ENCODE results near the gene PCBP3.
"Not testable (repeated sequence)": the region's sequence is repeated elsewhere in the genome, so short reads cannot be mapped to it uniquely, and the experiment has no call there.

The PCBP3 gene

DNA sequence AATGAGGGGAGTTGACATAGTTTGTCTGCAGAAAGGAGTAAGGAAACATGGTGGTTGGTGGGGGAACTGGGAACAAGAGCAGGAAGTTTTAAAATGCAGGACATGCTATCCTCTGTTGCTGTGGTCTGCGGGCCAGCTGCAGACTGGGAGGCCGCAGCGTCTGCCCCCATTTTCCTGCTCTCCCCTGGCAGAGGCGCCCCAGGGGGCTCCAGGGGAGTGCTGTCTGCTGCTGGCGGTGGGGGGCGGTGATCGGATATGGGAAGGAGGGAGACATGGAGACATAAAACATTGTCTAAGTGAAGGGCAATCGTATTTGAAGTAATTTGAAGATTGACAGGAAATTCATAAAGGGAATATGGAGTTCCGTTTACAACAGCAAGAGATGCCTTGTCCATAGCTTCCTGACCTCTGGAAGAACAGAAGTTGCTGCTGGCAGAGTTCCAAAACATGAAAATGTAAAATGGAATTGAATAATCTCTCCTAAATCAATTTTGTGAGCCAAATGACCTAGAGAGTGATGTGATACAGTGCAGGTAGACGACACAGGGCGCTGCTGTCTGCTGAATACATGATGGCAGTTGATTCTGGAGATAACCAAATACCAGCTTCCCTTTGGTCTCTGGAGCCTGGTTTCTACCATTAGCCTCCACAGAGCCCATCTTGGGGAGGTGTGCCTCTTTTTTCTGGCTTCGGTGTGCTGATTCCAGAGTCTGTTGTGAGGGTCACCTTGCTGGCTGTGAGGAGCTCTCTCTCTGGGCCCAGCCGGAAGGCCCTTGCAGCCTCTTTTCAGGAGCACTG is 61.0 kb downstream of the PCBP3 start:
- H3K4me3 ChIP-seq (ENCODE audit: low read length) = no peak overlapping the region
- no peak for TF ChIP-seq ZNF274 (IDR thresholded peaks at IDR 0.05; ENCODE audit: low read depth, low read length)

DNA sequence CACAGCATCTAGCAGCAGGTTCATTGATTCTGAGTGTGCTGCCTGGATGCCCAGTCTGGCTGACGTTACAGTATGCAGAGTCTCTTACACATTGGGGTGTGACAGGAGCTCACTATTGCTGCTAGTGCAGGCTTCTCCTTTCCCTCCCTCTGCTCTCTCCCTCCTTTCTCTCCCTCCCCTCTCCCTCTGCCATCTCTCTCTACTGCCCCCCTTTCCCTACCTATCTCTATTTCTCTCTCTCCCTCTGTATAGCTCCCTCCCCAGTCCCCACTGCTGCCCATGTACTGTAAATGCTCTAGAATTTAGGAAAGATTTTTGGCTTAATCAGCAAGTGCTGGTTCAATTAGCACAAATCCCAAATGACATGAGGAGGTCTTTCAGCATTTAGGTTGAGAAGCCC is 62.8 kb downstream of the PCBP3 start:
- TF ChIP-seq ZNF274 (IDR thresholded peaks at IDR 0.05; ENCODE audit: low read depth, low read length) = no peak
- H3K4me3 ChIP-seq (ENCODE audit: low read length) = no peak overlapping the region

DNA sequence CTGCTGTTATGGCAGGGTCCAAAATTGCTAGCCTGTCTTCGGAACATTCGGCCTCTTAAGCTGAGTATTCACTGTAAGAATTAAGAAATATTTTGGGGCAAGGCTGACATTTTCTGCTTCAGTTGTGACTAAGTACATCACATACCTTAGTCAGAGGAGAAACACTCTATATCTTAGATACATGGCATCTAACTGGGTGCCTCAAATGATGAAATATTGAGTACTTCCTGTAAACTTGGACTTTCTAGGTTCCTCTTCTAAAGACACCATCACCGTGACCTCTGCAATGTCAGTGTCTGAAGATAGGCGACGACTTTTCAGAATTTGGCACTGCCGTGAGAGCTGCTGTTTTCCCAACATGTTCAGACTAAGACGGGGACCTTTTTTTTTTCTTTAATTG is 65.6 kb downstream of the PCBP3 start:
- no peak overlapping the region for H3K4me3 ChIP-seq (ENCODE audit: low read length)
- no peak for TF ChIP-seq ZNF274 (IDR thresholded peaks at IDR 0.05; ENCODE audit: low read depth, low read length)

DNA sequence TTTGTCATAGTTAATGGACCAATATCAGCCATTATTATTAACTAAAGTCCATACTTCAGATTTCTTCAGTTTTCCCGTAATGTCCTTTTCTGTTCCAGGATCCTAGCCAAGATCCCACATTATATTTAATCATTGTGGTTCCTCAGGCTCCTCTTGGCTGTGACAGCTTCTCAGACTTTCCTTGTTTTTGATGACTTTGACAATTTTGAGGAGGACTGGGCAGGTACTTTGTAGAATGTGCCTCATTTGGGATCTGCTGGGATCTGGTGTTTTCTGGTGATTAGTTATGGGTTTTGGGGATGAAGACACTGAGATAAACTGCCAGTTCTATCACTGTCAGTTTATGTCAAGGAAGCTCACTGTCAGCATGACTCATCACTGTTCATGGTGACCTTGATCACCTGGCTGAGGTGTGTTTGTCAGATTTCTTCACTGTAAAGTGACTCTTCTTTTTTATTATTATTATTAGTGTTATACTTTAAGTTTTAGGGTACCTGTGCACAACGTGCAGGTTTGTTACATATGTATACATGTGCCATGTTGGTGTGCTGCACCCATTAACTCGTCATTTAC is 66.3 kb downstream of the PCBP3 start:
- no peak for TF ChIP-seq ZNF274 (IDR thresholded peaks at IDR 0.05; ENCODE audit: low read depth, low read length)
- H3K4me3 ChIP-seq (ENCODE audit: low read length) = no peak overlapping the region

DNA sequence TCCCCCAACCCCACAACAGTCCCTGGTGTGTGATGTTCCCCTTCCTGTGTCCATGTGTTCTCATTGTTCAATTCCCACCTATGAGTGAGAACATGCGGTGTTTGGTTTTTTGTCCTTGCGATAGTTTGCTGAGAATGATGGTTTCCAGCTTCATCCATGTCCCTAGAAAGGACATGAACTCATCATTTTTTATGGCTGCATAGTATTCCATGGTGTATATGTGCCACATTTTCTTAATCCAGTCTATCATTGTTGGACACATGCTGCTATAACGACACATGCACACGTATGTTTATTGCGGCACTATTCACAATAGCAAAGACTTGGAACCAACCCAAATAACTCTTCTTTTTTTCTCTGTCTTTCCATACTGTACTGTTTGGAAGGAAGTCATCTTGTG is 66.8 kb downstream of the PCBP3 start:
- H3K4me3 ChIP-seq (ENCODE audit: low read length) = not testable (repeated sequence)

DNA sequence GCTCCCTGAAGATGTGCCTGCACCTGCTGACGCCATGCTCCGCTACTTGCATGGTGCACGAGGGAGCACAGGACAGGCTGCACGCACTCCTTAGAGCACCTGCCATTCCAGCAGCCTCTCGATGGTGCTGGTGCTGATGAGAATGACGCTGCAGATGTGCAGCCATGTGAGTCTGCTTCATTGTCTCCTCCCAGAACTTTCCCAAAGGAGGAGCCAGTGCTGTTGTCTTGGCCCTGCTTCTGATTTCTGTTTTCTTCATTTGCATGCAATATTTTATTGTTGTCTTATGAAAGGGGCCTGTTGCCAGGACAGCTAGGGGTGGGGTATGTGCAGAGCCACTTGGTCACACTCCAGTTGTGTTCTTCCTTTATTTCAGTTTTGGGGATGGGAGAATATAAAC is 70.1 kb downstream of the PCBP3 start:
- no peak for TF ChIP-seq ZNF274 (IDR thresholded peaks at IDR 0.05; ENCODE audit: low read depth, low read length)
- H3K4me3 ChIP-seq (ENCODE audit: low read length) = no peak overlapping the region

DNA sequence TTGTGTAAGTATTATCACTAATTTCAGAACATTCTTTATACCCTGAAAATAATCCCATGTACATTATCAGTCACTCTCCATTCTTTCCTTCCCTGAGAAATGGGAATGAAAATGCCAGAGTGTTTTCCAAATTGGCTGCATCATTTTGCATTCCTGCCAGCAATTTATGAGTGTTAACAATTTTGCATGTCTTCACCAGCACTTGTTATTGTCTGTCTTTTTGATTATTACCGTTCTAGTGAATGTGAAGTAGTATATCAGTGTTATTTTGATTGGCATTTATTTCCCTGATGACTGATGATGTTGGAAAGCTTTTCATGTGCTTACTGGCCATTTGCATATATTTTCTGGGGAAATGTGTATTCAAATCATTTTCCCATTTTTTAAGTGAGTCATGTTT is 71.9 kb downstream of the PCBP3 start:
- TF ChIP-seq ZNF274 (IDR thresholded peaks at IDR 0.05; ENCODE audit: low read depth, low read length) = no peak
- no peak overlapping the region for H3K4me3 ChIP-seq (ENCODE audit: low read length)

DNA sequence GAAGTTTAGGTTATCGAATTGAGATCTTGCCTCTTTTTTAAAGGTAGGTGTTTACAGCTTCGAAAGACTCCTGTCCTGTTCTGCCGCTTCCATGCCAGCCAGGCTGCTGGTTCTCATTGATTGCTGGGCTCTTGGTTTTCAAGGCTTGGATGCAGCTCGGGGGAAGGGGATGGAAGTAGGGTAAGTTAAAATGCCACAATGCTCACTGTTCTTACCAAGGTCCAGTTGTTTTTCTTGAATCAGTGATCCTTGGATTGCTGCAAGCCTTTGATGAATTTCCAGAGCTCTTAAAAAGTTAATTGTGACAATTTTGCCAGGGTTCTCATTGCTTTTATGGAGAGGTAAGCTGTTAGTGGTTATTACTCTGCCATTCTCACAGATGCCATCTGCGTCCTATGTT is 74.9 kb downstream of the PCBP3 start:
- no peak for TF ChIP-seq ZNF274 (IDR thresholded peaks at IDR 0.05; ENCODE audit: low read depth, low read length)
- H3K4me3 ChIP-seq (ENCODE audit: low read length) = no peak overlapping the region

DNA sequence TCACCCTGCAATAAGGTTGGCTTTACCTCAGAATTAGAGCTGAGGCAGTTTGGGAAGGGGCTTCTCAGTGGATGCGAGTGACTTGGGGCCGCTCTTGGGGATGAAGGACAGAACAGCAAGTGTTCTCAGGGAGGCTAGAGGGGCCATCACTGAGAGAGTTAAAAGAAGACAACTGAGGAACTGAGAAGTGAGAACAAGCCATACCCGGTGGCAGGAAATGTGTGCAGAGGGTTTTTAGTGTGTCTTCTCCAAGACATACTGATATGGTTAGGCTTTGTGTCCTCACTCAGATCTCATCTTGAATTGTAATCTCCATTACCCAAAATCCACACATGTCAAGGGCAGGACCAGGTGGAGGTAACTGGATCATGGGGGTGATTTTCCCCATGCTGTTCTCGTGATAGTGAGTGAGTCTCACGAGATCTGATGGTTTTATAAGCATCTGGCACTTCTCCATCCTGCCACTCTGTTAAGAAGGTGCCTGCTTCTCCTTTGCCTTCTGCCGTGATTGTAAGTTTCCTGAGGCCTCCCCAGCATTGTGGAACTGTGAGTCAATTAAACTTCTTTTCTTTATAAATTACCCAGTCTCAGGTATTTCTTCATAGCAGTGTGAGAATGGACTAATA is 75.8 kb downstream of the PCBP3 start:
- H3K4me3 ChIP-seq (ENCODE audit: low read length) = no peak overlapping the region
- TF ChIP-seq ZNF274 (IDR thresholded peaks at IDR 0.05; ENCODE audit: low read depth, low read length) = no peak

DNA sequence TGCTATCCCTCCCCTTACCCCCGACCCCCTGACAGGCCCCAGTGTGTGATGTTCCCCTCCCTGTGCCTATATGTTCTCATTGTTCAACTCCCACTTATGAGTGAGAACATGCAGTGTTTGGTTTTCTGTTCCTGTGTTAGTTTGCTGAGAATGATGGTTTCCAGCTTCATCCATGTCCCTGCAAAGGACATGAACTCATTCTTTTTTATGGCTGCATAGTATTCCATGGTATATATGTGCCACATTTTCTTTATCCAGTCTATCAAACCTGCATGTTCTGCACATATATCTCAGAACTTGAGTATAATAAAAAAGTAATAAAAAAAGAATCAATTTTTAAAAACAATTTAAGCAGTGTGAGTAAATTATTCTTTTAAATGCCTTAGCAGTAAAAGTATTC is 76.7 kb downstream of the PCBP3 start:
- not testable (repeated sequence) for H3K4me3 ChIP-seq (ENCODE audit: low read length)

DNA sequence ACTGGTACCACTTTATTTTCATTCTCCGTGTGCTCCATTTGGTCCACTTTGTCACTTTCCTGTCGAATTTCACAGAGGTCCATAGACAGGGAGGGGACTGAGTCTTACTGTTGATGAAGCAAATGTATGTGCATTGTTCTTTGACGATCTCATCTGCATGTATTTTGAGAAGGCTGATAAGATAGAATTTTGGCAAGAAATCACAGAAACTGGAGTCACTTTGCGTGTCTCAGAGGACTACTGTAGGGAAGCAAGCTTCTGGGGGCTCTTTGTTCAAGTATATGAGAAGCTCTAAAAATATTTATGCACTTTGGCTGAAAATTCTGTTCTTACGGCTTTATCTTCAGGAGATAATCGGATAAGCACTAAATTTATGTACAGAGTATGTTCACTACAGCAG is 78.1 kb downstream of the PCBP3 start:
- H3K4me3 ChIP-seq (ENCODE audit: low read length) = no peak overlapping the region
- no peak for TF ChIP-seq ZNF274 (IDR thresholded peaks at IDR 0.05; ENCODE audit: low read depth, low read length)

DNA sequence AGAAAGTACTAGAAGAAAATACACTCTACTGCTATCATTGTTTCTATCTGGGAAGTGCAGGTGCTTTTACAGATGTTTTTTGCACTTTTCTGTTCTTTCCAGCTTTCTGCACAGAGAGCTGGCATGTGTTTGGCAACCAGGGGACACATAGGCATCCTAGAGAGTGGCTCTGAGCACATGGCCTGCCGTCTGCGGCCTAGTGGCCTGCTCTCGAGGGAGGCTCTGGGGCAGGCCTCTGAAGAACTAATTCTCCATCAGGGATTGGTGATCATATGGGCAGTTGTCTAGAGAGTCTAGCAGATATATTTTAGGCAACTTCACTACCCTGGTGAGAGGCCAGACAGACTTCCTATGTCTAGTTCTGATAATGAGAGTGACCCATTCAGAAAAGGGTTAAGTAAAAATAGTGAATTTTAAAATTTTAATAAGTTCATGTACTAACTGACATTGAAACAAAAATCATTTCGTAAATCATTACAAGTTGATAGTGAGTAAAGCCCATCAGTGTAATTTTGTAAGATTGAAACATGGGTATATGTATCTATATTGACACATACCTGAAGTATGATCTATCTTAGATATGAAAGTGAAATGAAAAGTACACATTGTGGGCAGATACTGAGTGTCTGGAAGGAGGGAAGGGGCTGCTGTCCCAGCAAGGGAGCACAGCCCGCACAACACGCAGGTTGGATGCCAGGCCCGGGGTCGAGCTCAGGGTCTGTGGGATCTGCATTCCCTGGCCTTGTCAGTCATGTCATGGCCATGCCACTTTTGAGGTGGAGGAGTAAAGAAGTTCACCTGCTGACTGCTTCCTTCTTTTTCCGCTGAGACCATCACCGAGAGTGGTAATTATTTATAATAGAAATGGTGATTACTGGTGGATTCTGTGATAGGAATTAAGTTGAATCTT is 79.8 kb downstream of the PCBP3 start:
- TF ChIP-seq ZNF274 (IDR thresholded peaks at IDR 0.05; ENCODE audit: low read depth, low read length) = no peak
- H3K4me3 ChIP-seq (ENCODE audit: low read length) = no peak overlapping the region

DNA sequence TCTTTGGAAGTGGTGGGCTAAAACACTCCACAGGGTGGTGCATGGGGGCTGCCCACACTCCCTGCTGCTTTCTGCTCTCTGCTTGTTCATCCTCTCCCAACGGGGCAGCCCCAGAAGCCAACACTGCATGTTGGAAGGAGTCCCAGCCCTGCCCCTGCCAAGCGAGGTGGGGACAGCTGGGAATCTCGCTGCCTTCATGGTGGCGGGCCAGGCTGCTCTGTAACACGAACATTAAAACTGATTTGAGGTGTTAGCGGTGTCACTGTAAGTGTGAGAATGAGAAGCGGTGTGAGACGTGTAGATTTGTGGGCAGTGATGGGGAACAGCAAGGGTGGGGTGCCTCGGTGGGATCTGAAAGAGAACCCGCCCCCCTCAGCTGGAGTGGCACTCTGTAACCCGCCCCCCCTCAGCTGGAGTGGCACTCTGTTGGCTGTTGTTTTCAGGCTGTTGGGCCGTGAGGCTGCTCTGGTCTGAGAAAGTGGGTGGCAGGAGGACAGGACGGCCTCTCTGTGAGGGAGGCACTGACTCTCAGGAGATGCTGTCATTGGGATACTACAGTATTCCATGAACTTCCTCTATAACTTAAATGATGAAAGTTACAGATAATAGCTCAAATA is 80.9 kb downstream of the PCBP3 start:
- H3K4me3 ChIP-seq (ENCODE audit: low read length) = no peak overlapping the region
- no peak for TF ChIP-seq ZNF274 (IDR thresholded peaks at IDR 0.05; ENCODE audit: low read depth, low read length)

All from GM08714 (cell line).